ENCODE measurements around the gene GASK1B.

Gene GASK1B

DNA sequence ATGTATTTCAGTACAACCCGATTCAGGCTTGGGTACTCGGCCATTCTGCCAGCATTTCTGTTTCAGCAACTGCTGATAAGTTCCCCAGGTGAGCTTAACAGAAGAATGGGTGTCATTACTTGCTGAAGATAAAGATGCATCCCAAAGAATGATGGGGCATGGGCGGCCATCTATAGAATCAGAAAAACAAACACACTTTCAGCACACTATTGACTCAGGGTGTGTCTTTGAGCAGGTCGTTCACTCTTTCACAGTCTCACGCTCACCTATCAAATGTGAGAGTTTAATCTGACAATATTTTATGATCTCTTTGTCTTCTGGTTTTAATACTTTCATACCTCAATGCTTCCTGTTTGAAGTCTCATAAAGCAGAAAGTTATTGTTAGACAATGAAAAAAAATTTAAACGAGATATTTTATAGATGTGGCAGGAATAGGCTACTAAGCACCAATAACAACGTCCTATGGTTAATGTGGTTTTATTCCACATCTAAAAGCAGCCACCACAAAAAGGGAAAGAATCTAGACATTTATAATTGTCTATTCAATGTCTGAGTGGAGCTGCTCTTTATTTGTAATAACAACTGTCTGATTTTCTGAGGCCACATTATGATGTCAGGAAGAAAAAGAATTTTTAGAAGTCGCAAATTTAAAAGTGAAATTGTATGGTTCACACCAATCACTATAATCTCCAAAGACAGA lies 17.0 kb downstream of the GASK1B start:
- in situ Hi-C loops (cut with MboI; ENCODE audit: low sequenced_read_pairs): no loop called here

DNA sequence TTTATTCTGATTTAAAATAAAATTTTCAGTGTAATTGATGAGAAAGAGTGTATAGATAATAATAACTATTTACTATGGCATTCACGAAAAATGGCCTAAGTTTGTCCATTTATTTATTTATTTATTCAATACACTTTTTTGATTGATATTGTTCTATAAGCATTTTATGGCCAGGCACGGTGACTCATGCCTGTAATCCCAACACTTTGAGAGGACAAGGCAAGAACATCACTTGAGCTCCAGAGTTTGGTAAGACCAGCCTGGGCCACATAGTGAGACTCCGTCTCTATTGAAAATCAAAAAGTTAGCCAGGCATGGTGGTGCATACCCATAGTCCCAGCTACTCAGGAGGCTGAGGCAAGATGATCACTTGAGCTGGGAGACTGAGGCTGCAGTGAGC lies 25.7 kb downstream of the GASK1B start:
- in situ Hi-C loops (cut with MboI; ENCODE audit: low sequenced_read_pairs): no loop called here

DNA sequence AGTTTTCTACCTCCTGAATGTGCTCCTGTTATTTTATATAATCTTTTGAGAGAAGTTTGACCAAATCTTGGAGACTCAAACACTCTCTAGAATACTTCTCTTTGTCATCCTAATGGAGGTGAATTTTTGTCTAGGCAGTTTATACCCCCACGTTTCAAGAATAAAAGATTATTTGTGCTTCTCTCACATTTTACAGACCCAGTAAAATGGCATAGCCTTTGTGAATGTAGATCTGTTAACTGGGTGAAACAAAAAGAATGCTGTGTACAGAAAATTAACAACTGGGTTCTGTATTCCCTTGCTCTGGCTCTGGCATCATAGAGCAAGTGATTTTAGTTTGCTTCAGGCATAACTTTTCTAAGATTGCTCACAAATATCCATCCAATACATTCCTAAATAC lies 26.1 kb downstream of the GASK1B start:
- in situ Hi-C loops (cut with MboI; ENCODE audit: low sequenced_read_pairs): no loop called here

DNA sequence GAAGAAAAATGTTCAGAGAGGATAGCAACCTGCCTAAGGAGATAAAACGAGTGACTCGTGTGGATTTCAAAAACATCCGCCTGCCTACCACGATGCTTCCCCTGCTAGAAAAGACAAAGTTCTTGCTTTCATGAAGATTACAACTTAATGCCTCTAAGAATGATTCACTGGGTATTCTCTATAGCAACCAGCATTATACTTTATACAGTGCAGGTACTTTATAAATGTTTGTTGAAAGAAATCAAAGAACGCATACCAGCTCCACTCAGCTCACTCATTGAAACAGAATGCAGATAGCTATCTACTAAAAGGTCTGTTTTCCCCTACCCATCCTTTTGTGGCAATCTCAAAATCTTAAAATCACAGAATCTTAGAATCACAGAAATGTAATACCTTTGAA lies 33.7 kb downstream of the GASK1B start:
- in situ Hi-C loops (cut with MboI; ENCODE audit: low sequenced_read_pairs): no loop called here

DNA sequence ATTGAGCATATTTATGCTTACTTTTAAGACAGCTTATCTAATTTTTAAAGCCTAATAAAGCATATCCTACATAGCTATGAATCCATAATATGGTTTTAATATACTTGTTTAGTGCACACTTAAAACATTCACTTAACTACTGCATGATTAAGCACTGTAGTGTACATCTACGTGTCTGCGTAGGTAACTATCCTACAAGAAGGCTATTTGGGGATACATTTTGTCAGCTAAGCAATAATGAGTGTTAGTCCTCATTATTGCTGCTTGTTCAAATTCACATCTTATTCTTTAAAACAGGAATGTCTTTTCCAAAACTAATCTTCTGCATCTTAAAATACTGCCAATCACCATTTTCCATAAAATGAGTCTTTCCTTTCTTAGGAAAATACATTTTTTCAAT lies 38.6 kb downstream of the GASK1B start:
- in situ Hi-C loops (cut with MboI; ENCODE audit: low sequenced_read_pairs): no loop called here

DNA sequence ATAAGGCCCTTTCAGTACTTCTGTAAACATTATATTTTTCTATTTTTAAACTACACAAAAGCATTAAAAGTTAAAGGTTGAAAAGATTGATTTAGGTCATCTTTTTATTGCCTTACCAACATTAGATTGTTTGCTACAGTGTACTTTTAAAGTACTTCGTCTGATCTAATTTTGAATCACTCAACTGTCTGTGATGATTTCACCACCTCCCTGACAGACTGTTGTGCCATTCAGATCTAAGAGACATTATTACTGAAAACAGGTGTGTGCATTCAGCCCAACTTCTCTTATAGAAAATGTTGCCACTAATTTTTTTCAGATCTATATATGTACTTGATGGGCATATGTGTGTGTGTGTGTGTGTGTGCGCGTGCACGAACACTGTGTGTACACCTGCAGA lies 39.3 kb downstream of the GASK1B start:
- in situ Hi-C loops (cut with MboI; ENCODE audit: low sequenced_read_pairs): no loop called here

DNA sequence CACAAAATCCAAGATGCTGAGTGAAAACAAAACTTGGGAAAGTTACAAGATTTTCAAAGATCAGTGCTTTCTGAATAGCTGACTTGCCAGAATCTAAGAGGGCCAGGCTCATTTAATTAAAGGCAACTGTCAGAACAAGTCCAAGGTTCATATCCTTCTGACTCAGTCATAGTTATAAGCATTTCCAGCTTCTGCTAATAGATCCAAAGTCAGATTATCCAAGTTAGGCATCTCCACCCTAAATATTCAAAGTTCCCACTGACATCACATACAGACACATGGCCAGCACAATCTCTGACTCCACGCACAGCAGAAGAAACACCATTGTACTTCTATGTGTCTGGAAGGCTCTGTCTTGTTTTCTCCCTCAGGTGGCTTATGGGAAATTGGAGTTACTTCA lies 41.8 kb downstream of the GASK1B start:
- in situ Hi-C loops (cut with MboI; ENCODE audit: low sequenced_read_pairs): no loop called here

DNA sequence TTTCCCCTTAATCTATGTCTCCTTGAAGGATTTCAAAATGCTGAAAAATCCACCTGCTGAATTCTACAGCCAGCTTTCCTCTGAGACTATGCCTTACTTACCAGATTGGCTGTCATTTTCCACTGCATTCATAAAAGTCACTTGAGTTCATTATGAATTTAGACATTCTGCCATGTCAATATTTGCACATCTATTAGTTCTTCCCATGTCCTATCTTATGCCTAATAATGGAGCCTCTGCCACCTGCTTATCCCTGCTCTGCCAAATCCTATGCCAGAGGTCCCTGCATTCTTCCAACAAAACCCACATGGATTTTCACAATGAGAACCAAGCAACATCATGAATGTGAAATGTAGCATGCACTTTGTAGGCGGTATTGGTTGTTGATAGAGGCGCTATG lies 42.6 kb downstream of the GASK1B start:
- in situ Hi-C loops (cut with MboI; ENCODE audit: low sequenced_read_pairs): no loop called here

DNA sequence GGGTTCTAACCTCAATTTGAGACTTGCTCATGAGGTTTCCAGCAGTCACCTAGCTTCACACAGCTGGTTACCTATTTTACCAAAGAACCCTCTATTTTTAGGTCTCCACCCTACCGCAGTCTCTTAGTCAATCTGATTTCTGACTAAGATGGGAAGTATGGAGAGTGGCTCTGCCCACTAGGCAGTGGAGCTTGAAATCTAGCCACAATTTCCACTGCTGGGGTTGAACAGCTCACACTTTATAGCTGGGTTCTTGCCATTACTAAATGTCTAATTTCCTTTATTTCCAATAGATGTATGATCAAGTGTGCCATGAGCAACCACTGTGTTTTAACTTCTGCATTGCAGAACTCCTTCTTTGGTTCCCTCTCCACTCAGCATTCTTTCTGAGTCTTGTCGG lies 43.1 kb downstream of the GASK1B start:
- in situ Hi-C loops (cut with MboI; ENCODE audit: low sequenced_read_pairs): no loop called here

DNA sequence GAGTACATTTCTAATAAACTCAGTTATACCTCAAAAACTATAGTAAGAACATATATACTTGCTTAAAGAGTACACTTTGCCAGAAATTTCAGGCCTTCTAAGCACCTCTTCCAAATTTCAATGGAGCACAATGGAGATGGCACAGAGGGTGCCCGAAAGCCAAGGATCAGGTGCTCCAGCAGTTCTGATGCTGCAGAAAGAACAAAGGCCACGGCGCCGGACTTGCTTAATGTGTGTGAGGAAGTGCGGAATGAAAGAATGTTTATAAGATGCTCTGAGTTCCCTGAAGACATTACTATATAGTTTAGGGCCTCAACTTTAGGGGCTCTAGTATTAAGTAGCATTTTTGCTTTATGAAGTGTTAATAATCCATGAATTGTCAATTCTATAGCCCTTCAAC lies 44.3 kb downstream of the GASK1B start:
- in situ Hi-C loops (cut with MboI; ENCODE audit: low sequenced_read_pairs): no loop called here

DNA sequence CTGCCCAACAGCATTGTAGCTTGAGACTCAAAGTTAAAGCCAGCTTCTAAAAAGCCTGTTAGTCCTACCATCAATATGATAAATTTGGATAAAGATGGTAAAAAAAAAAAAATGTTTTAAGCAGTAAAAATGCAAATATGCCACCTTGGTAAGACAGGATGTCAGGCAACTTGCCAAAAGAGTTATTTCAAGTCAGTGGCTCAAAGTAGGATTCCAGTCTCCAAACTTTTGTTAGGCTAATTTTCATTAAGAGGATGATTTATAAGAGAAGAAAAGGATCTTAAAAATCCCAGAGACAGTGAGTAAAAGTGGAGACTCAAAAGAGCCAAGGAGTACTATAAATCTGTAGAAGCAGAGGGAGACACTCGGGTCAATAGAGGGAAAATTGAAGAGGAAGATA lies 47.5 kb downstream of the GASK1B start:
- in situ Hi-C loops (cut with MboI; ENCODE audit: low sequenced_read_pairs): no loop called here
